Coronary artery (tissue), 2 donors: ENCODE data around the gene FADS6.

Source experiments
- DNase-seq: peaks from one replicate; pipeline ENCODE4 v3.0.0-alpha.2; 2017; ENCODE audit warnings: low spot score
- H3K27ac ChIP-seq, 2 donors: fragments of 200-600 bp; sonication (generic); one replicate each; pipeline ENCODE4 v1.5.1; 2016 to 2019
- H3K4me3 ChIP-seq: fragments of 200-600 bp; sonication (generic); 2 replicates; pipeline ENCODE4 v1.5.1; 2016; ENCODE audit warnings: mild to moderate bottlenecking, moderate library complexity
- CTCF ChIP-seq: fragments of 200-600 bp; sonication (generic); IDR thresholded peaks from one replicate; pipeline ENCODE4 v1.5.1; 2019; ENCODE audit warnings: antibody characterized with exemption

Gene FADS6

GRCh38 chr17:74875155-74875976 lies 18.1 kb downstream of the FADS6 start:
- no peak for TF ChIP-seq CTCF
- no peak overlapping the region for H3K4me3 ChIP-seq
- no peak overlapping the region for H3K27ac ChIP-seq
- no peak for DNase-seq

- Histone ChIP-seq H3K4me3 (no peak overlapping the region), H3K27ac (no peak overlapping the region)
- no peak for TF ChIP-seq CTCF
- no peak for DNase-seq
Measured at GRCh38 chr17:74874615-74875037, 18.8 kb downstream of the FADS6 start.

- H3K27ac ChIP-seq, result peak overlapping the region; percentile 86 to 91
- no peak for DNase-seq
Measured at GRCh38 chr17:74873874-74874614, 19.4 kb downstream of the FADS6 start.

GRCh38 chr17:74873037-74873873 lies 20.2 kb downstream of the FADS6 start:
- Histone ChIP-seq H3K4me3 (peak overlapping the region; percentile 95), H3K27ac (peak overlapping the region; percentile 86 to 91)
- TF ChIP-seq CTCF, result no peak
- DNase-seq, result peak; percentile 100

More at GRCh38 chr17:74873874-74874614, 19.4 kb downstream of the FADS6 start:
- TF ChIP-seq CTCF, result no peak
- peak overlapping the region; percentile 74 for H3K4me3 ChIP-seq

DNA sequence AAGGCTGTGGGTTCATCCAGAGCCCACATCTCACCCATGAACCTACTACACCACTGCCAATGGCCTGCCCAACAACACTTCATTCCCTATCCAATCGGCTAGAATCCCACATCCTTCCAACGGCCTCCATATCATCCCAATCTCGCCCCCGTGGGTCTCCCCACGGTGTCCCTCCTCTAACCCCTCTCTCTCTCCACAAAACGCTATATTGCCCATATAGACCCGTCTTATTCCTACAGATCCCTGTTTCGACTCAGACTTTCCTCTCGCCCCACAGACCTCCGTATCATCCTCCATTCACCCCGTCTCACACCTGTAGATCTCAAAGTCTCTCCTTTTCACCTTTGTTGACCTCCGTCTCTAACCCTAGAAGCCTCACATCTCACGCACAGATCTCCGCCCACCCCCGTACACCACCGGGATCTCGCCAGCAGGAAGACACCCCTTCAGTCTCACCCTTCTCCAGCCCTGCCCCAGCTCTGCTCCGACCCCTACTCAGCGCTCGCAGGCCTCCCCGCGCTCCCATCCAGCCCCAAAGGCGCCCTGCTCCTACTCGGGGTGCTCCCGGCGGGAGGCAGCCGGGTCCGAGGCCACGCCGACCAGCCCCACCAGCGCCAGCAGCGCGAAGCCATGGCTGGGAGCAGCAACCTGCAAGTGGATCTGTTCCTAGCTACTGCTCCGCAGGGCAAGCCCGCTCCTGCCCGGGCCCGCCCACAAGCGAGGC lies 21.0 kb downstream of the FADS6 start, which contains the start of gene FDXR:
FDXR (minus strand) TSS at position 682 of the 724 bp plus-strand sequence; CDS start at position 632, 50 bp downstream.
- TF ChIP-seq CTCF, result no peak
- no peak for DNase-seq
- peak within 1 kb of the TSS; percentile 95 for H3K4me3 ChIP-seq

More for the DNA sequence above, 21.0 kb downstream of the FADS6 start, which contains the start of gene FDXR:
- peak within 1 kb of the TSS; percentile 86 to 91 for H3K27ac ChIP-seq
